ENCODE results near the gene ADO. TPM values are rescaled to one million over a fixed set of nuclear protein-coding genes. Genes with fewer than 3 reads are reported as not detected.

Gene ADO
- total RNA-seq, 3 donors from 2014 or later, result 13.9 to 27.1 (median 22.9) TPM

GRCh38 chr10:62760401-62760800 lies 44.1 kb upstream of the ADO start:
- no peaks in the 10 kb centered on the region for H3K27me3 ChIP-seq
- intact Hi-C loops (cut with DNase I; ENCODE audit: low total_unique reads), result no loop called here
- no peak overlapping the region for H3K4me3 ChIP-seq
- DNase-seq (ENCODE audit: low spot score in 2 of 2), result no peak
- H3K27ac ChIP-seq, result peak overlapping the region in 1 of 2 donors; percentile 49
- no peaks in the 10 kb centered on the region for H3K9me3 ChIP-seq
- H3K36me3 ChIP-seq, result no peaks in the 10 kb centered on the region
- TF ChIP-seq POLR2A (IDR thresholded peaks at IDR 0.05) (no peak), CTCF (IDR thresholded peaks at IDR 0.05) (no peak), POLR2AphosphoS5 (IDR thresholded peaks at IDR 0.05) (no peak)
- H3K4me1 ChIP-seq, result no peaks in the 10 kb centered on the region

GRCh38 chr10:62761115-62761514 lies 43.4 kb upstream of the ADO start:
- Histone ChIP-seq H3K4me3 (no peak overlapping the region), H3K27me3 (no peaks in the 10 kb centered on the region), H3K27ac (no peak overlapping the region), H3K36me3 (no peaks in the 10 kb centered on the region), H3K9me3 (no peaks in the 10 kb centered on the region), H3K4me1 (no peaks in the 10 kb centered on the region)
- DNase-seq (ENCODE audit: low spot score in 2 of 2), result no peak
- TF ChIP-seq POLR2AphosphoS5 (IDR thresholded peaks at IDR 0.05), result no peak
- intact Hi-C loops (cut with DNase I; ENCODE audit: low total_unique reads), result no loop called here

GRCh38 chr10:62763155-62763554 lies 41.4 kb upstream of the ADO start:
- H3K27me3 ChIP-seq, result no peaks in the 10 kb centered on the region
- H3K27ac ChIP-seq, result no peak overlapping the region
- no peak for DNase-seq (ENCODE audit: low spot score in 2 of 2)
- no peaks in the 10 kb centered on the region for H3K36me3 ChIP-seq
- no peaks in the 10 kb centered on the region for H3K4me1 ChIP-seq
- H3K4me3 ChIP-seq, result no peak overlapping the region
- intact Hi-C loops (cut with DNase I; ENCODE audit: low total_unique reads), result no loop called here
- TF ChIP-seq CTCF (IDR thresholded peaks at IDR 0.05), result no peak
- no peak for TF ChIP-seq POLR2AphosphoS5 (IDR thresholded peaks at IDR 0.05)
- TF ChIP-seq POLR2A (IDR thresholded peaks at IDR 0.05), result no peak
- H3K9me3 ChIP-seq, result no peaks in the 10 kb centered on the region

GRCh38 chr10:62764011-62764410 lies 40.5 kb upstream of the ADO start:
- DNase-seq (ENCODE audit: low spot score in 2 of 2), result no peak
- intact Hi-C loops (cut with DNase I; ENCODE audit: low total_unique reads), result no loop called here
- Histone ChIP-seq H3K27ac (no peak overlapping the region), H3K27me3 (no peaks in the 10 kb centered on the region), H3K36me3 (no peaks in the 10 kb centered on the region), H3K4me3 (no peak overlapping the region), H3K4me1 (no peaks in the 10 kb centered on the region), H3K9me3 (no peaks in the 10 kb centered on the region)
- TF ChIP-seq POLR2AphosphoS5 (IDR thresholded peaks at IDR 0.05), result no peak

- Histone ChIP-seq H3K9me3 (no peaks in the 10 kb centered on the region), H3K27ac (no peak overlapping the region), H3K4me3 (no peak overlapping the region), H3K36me3 (no peaks in the 10 kb centered on the region), H3K27me3 (no peaks in the 10 kb centered on the region), H3K4me1 (no peaks in the 10 kb centered on the region)
- no peak for TF ChIP-seq CTCF (IDR thresholded peaks at IDR 0.05)
- TF ChIP-seq POLR2A (IDR thresholded peaks at IDR 0.05), result no peak
- no peak for TF ChIP-seq POLR2AphosphoS5 (IDR thresholded peaks at IDR 0.05)
- intact Hi-C loops (cut with DNase I; ENCODE audit: low total_unique reads), result no loop called here
- no peak for DNase-seq (ENCODE audit: low spot score in 2 of 2)
These were observed 38.8 kb upstream of the ADO start for GRCh38 chr10:62765726-62766125.

GRCh38 chr10:62766386-62766785 lies 38.1 kb upstream of the ADO start:
- intact Hi-C loops (cut with DNase I; ENCODE audit: low total_unique reads), result no loop called here
- no peak for TF ChIP-seq POLR2A (IDR thresholded peaks at IDR 0.05)
- TF ChIP-seq CTCF (IDR thresholded peaks at IDR 0.05), result no peak
- no peak for TF ChIP-seq POLR2AphosphoS5 (IDR thresholded peaks at IDR 0.05)
- Histone ChIP-seq H3K36me3 (no peaks in the 10 kb centered on the region), H3K4me1 (no peaks in the 10 kb centered on the region), H3K27ac (no peak overlapping the region), H3K4me3 (no peak overlapping the region), H3K9me3 (no peaks in the 10 kb centered on the region), H3K27me3 (no peaks in the 10 kb centered on the region)
- no peak for DNase-seq (ENCODE audit: low spot score in 2 of 2)
